SK-N-SH (cell line): Measurements from ENCODE around the gene HIVEP2. TPM values are rescaled to one million over a fixed set of nuclear protein-coding genes. Genes with fewer than 3 reads are reported as not detected.

Source experiments
- CTCF ChIA-PET: fragments of 300-600, 350-600 bp; formaldehyde crosslinking; extraction: SDS; loops from one replicate; lab custom pipeline; 2021; lab: Yijun Ruan, JAX
- POLR2A ChIA-PET: fragments of 350-600 bp; sonication (Branson Sonifier 250); formaldehyde crosslinking; extraction: SDS; loops from one replicate; lab custom pipeline; 2020; ENCODE audit warnings: antibody characterized with exemption, inconsistent platforms; lab: Yijun Ruan, JAX
- DNase-seq: peaks from one replicate; pipeline ENCODE4 v3.0.0; 2012
- H2AFZ ChIP-seq: fragments of 200-600 bp; sonication (generic); 2 replicates; pipeline ENCODE4 v1.8.1; 2016; ENCODE audit warnings: antibody characterized with exemption, mild to moderate bottlenecking, low read depth
- H3F3A ChIP-seq: fragments of 200-600 bp; sonication (generic); replicated peaks from 2 replicates; pipeline ENCODE3; 2016; ENCODE audit warnings: antibody characterized with exemption, mild to moderate bottlenecking; ENCODE audit not compliant: insufficient read depth
- H3K27ac ChIP-seq, 2 experiments: fragments of 200-500 bp in 1 of 2; fragments of 200-600 bp in 1 of 2; sonication (Bioruptor generic) in 1 of 2; sonication (generic), shearing (Covaris generic) in 1 of 2; 2 replicates each; pipeline versions ENCODE4 v1.5.1 to v1.6.1; 2014 to 2016; ENCODE audit warnings: low read depth in 2 of 2, inconsistent platforms in 1 of 2, low read length in 1 of 2, mild to moderate bottlenecking in 1 of 2, mixed read lengths in 1 of 2
- H3K27me3 ChIP-seq: fragments of 200-600 bp; sonication (generic), shearing (Covaris generic); 2 replicates; pipeline ENCODE4 v1.6.1; 2016; ENCODE audit warnings: mixed run types; ENCODE audit not compliant: insufficient read depth
- H3K36me3 ChIP-seq, 2 experiments: fragments of 200-500 bp in 1 of 2; fragments of 200-600 bp in 1 of 2; sonication (Bioruptor generic) in 1 of 2; sonication (generic) in 1 of 2; replicated peaks in 1 of 2; 2 replicates each; pipeline versions ENCODE3 to v1.5.1; 2014 to 2016; ENCODE audit warnings: low read length in 1 of 2, mild to moderate bottlenecking in 1 of 2; ENCODE audit not compliant: insufficient read depth in 2 of 2, control insufficient read depth in 1 of 2
- H3K4me1 ChIP-seq, 2 experiments: fragments of 200-500 bp in 1 of 2; fragments of 200-600 bp in 1 of 2; sonication (Bioruptor generic) in 1 of 2; sonication (generic), shearing (Covaris generic) in 1 of 2; 2 replicates each; pipeline versions ENCODE4 v1.5.1 to v1.6.1; 2014 to 2016; ENCODE audit warnings: low read depth in 1 of 2, low read length in 1 of 2, mixed run types in 1 of 2; ENCODE audit not compliant: insufficient read depth in 2 of 2, control insufficient read depth in 1 of 2
- H3K4me2 ChIP-seq: fragments of 200-600 bp; sonication (generic), shearing (Covaris generic); 2 replicates; pipeline ENCODE4 v1.6.1; 2017; ENCODE audit warnings: mixed run types
- H3K4me3 ChIP-seq, 2 experiments: fragments of 200-500 bp in 1 of 2; fragments of 200-600 bp in 1 of 2; sonication (Bioruptor generic) in 1 of 2; sonication (generic), shearing (Covaris generic) in 1 of 2; 2 replicates each; pipeline versions ENCODE4 v1.5.1 to v1.8.1; 2014 to 2016; ENCODE audit warnings: low read depth in 2 of 2, inconsistent platforms in 1 of 2, low read length in 1 of 2, mild to moderate bottlenecking in 1 of 2, mixed read lengths in 1 of 2, moderate library complexity in 1 of 2
- H3K79me2 ChIP-seq: fragments of 200-600 bp; sonication (generic); 2 replicates; pipeline ENCODE4 v1.8.1; 2017; ENCODE audit warnings: mild to moderate bottlenecking; ENCODE audit not compliant: insufficient read depth
- H3K9ac ChIP-seq: fragments of 200-600 bp; sonication (generic); 2 replicates; pipeline ENCODE4 v1.6.1; 2017; ENCODE audit warnings: mixed run types
- H3K9me2 ChIP-seq: fragments of 200-600 bp; sonication (generic); 2 replicates; pipeline ENCODE4 v1.6.1; 2017; ENCODE audit warnings: mixed run types
- H3K9me3 ChIP-seq: fragments of 200-600 bp; sonication (generic); 2 replicates; pipeline ENCODE4 v1.6.1; 2017; ENCODE audit warnings: mixed run types, mild to moderate bottlenecking, moderate library complexity
- H4K20me1 ChIP-seq: fragments of 200-600 bp; sonication (generic); 2 replicates; pipeline ENCODE4 v1.6.1; 2017; ENCODE audit warnings: mild to moderate bottlenecking, mixed run types; ENCODE audit not compliant: insufficient read depth
- CHD2 ChIP-seq: fragments of 150-350 bp; IDR thresholded peaks from 2 replicates; pipeline ENCODE4 v1.6.1; 2018; ENCODE audit warnings: low read length; ENCODE audit not compliant: partially characterized antibody
- EP300 ChIP-seq, 2 experiments: IDR thresholded peaks; 2 replicates each; pipeline versions ENCODE4 v1.4.0 to v1.6.1; 2012; ENCODE audit warnings: borderline replicate concordance in 1 of 2, low read depth in 1 of 2, low read length in 1 of 2
- FOSL2 ChIP-seq: IDR thresholded peaks from 2 replicates; pipeline ENCODE4 v1.4.0; 2012; ENCODE audit warnings: low read depth, mild to moderate bottlenecking, moderate library complexity, borderline replicate concordance
- FOXM1 ChIP-seq: IDR thresholded peaks from 2 replicates; pipeline ENCODE4 v1.4.0; 2012; ENCODE audit warnings: low read depth, mild to moderate bottlenecking
- GABPA ChIP-seq: IDR thresholded peaks from 2 replicates; pipeline ENCODE4 v1.4.0; 2012; ENCODE audit warnings: low read depth, mild to moderate bottlenecking
- GATA2 ChIP-seq: sonication (generic); formaldehyde crosslinking; IDR thresholded peaks from 2 replicates; pipeline ENCODE4 v1.5.0; 2020; ENCODE audit warnings: mild to moderate bottlenecking, missing genetic modification reagents
- MEF2A ChIP-seq: IDR thresholded peaks from 2 replicates; pipeline ENCODE4 v1.4.0; 2012; ENCODE audit warnings: low read depth, borderline replicate concordance
- MXI1 ChIP-seq: IDR thresholded peaks from 2 replicates; pipeline ENCODE4 v1.6.1; 2012; ENCODE audit warnings: mild to moderate bottlenecking, low read depth, low read length, improper control_type of control experiment
- NFIC ChIP-seq: IDR thresholded peaks from 2 replicates; pipeline ENCODE4 v1.4.0; 2012; ENCODE audit warnings: borderline replicate concordance
- NRF1 ChIP-seq: IDR thresholded peaks from 2 replicates; pipeline ENCODE4 v1.6.1; 2012; ENCODE audit warnings: low read depth, mild to moderate bottlenecking, low read length
- PBX3 ChIP-seq: IDR thresholded peaks from 2 replicates; pipeline ENCODE4; 2012
- RCOR1 ChIP-seq: fragments of 150-350 bp; IDR thresholded peaks from 2 replicates; pipeline ENCODE4 v1.6.1; 2017; ENCODE audit warnings: antibody characterized with exemption, low read length
- RXRA ChIP-seq: IDR thresholded peaks from 2 replicates; pipeline ENCODE4 v1.4.0; 2012; ENCODE audit warnings: low read depth, mild to moderate bottlenecking, borderline replicate concordance
- SMC3 ChIP-seq: IDR thresholded peaks from 2 replicates; pipeline ENCODE4 v1.6.1; 2012; ENCODE audit warnings: low read depth, low read length, improper control_type of control experiment
- YY1 ChIP-seq: IDR thresholded peaks from 2 replicates; pipeline ENCODE4 v1.4.0; 2012; ENCODE audit warnings: low read depth, mild to moderate bottlenecking
- WGBS: methylation state at CpG from one replicate; pipeline ENCODE4 v1.1.6; 2017; ENCODE audit warnings: low lambda C conversion rate; 5-methylcytosine and 5-hydroxymethylcytosine counted together
- polyA plus RNA-seq, 3 experiments: library from polyadenylated mRNA; depleted of rRNA; stranded (reverse); fragments of >200 nt; gene quantifications; 2 replicates each; pipeline ENCODE4 v1.2.3, GENCODE V29; 2012
- TF ChIP-seq, protein P1 (sequence below): IDR thresholded peaks from 2 replicates; pipeline ENCODE4 v1.4.0; 2012; ENCODE audit warnings: low read depth, borderline replicate concordance
- TF ChIP-seq, protein P2 (sequence below): fragments of 200-600 bp; sonication (generic); IDR thresholded peaks from 2 replicates; pipeline ENCODE4 v1.6.1; 2017; ENCODE audit warnings: antibody characterized with exemption, mild to moderate bottlenecking, moderate library complexity
- TF ChIP-seq, protein P3 (sequence below): IDR thresholded peaks from 2 replicates; pipeline ENCODE4 v1.4.0; 2012; ENCODE audit warnings: low read depth, borderline replicate concordance

The HIVEP2 gene
- polyA plus RNA-seq, 1 of the 3 experiments (the other 2 are of a cell fraction) = 2.5 TPM

DNA sequence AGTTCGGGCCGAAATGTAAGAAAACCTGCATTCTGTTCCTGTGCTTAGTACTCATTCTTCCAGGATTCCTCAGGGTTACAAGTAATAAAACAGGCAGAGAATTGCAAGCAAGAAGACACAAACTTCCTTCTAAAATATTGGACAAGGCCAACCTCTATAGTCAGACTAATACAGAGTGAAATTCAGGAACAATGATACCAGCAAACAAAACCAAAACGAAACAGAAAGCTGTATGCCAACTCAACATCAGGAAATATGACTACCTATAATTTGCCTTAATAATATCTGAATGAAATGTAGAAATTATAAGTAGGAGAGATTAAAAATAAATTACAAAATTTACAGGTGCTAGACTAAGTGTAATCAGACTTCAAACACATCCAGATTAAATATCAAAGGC is 238.8 kb downstream of the HIVEP2 start (continued):
- TF ChIP-seq RCOR1 (no peak), NFIC (no peak), NRF1 (no peak), FOSL2 (no peak), PBX3 (no peak), GABPA (no peak)
- TF ChIP-seq, all 33 proteins: peak for 0

DNA sequence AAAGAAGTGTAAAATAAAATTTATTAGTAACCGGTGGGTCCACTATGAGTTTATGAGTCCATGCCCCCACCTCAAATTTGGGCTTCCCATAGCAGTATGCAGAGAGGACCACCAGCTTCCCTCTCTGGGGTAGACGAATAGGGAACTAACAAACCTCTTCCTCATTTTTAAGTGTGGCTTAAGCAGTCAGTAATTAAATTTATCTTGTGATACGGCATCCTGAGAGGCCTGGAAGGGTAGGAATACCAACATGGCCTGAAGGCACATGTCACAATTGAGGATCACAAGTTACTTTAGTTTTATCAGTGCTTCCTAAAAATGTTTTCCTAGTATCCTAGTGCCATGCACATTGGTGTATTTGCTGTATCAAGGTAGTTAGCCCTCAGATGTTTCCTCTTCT is 239.9 kb downstream of the HIVEP2 start:
- no peak overlapping the region for H3K4me2 ChIP-seq
- no peaks in the 10 kb centered on the region for H4K20me1 ChIP-seq
- TF ChIP-seq FOXM1 (no peak), RXRA (no peak), FOSL2 (no peak), RCOR1 (no peak), MEF2A (no peak), EP300 (IDR thresholded peaks at IDR 0.05; ENCODE audit: borderline replicate concordance in 1 of 2, low read depth in 1 of 2, low read length in 1 of 2) (no peak), CHD2 (no peak), GATA2 (CRISPR knock-in tag) (no peak), YY1 (no peak), MXI1 (no peak), NRF1 (no peak), SMC3 (no peak)
- TF ChIP-seq, protein P1, sequence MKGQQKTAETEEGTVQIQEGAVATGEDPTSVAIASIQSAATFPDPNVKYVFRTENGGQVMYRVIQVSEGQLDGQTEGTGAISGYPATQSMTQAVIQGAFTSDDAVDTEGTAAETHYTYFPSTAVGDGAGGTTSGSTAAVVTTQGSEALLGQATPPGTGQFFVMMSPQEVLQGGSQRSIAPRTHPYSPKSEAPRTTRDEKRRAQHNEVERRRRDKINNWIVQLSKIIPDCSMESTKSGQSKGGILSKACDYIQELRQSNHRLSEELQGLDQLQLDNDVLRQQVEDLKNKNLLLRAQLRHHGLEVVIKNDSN = no peak
- TF ChIP-seq, protein P2, sequence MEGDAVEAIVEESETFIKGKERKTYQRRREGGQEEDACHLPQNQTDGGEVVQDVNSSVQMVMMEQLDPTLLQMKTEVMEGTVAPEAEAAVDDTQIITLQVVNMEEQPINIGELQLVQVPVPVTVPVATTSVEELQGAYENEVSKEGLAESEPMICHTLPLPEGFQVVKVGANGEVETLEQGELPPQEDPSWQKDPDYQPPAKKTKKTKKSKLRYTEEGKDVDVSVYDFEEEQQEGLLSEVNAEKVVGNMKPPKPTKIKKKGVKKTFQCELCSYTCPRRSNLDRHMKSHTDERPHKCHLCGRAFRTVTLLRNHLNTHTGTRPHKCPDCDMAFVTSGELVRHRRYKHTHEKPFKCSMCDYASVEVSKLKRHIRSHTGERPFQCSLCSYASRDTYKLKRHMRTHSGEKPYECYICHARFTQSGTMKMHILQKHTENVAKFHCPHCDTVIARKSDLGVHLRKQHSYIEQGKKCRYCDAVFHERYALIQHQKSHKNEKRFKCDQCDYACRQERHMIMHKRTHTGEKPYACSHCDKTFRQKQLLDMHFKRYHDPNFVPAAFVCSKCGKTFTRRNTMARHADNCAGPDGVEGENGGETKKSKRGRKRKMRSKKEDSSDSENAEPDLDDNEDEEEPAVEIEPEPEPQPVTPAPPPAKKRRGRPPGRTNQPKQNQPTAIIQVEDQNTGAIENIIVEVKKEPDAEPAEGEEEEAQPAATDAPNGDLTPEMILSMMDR = no peak
- TF ChIP-seq, protein P3, sequence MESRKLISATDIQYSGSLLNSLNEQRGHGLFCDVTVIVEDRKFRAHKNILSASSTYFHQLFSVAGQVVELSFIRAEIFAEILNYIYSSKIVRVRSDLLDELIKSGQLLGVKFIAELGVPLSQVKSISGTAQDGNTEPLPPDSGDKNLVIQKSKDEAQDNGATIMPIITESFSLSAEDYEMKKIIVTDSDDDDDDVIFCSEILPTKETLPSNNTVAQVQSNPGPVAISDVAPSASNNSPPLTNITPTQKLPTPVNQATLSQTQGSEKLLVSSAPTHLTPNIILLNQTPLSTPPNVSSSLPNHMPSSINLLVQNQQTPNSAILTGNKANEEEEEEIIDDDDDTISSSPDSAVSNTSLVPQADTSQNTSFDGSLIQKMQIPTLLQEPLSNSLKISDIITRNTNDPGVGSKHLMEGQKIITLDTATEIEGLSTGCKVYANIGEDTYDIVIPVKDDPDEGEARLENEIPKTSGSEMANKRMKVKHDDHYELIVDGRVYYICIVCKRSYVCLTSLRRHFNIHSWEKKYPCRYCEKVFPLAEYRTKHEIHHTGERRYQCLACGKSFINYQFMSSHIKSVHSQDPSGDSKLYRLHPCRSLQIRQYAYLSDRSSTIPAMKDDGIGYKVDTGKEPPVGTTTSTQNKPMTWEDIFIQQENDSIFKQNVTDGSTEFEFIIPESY = no peak
- no peak for DNase-seq
- POLR2A ChIA-PET = no interaction called here
- WGBS = 72% methylated on average over 3 of the region's 3 CpGs
- no peaks in the 10 kb centered on the region for H3F3A ChIP-seq
- CTCF ChIA-PET = no interaction called here
- peaks cover 3 to 26% of the 10 kb centered on the region in 2 experiments; a peak in 3 of 4 replicates for H3K4me1 ChIP-seq
- H3K27me3 ChIP-seq = no peaks in the 10 kb centered on the region
- H3K79me2 ChIP-seq = no peaks in the 10 kb centered on the region
- no peak overlapping the region for H3K9ac ChIP-seq
- no peaks in the 10 kb centered on the region for H3K9me3 ChIP-seq
- H3K9me2 ChIP-seq = no peaks in the 10 kb centered on the region
- H3K4me3 ChIP-seq = no peak overlapping the region
- H2AFZ ChIP-seq = no peak overlapping the region
- no peaks in the 10 kb centered on the region for H3K36me3 ChIP-seq
- H3K27ac ChIP-seq = no peak overlapping the region; a peak in 1 of 4 replicates
